Sigmoid colon (tissue), 7 donors: ENCODE results near the gene GMIP. TPM values are rescaled to one million over a fixed set of nuclear protein-coding genes. Genes with fewer than 3 reads are reported as not detected.
A peak's percentile ranks its signal among the peaks of the same experiment; 100 is the strongest.

Source experiments
- DNase-seq: peaks from one replicate; pipeline ENCODE4 v3.0.0-alpha.2; 2019
- H3K27ac ChIP-seq, 4 donors: fragments of 200-600 bp; sonication (generic); one replicate each; pipeline ENCODE4 v1.5.1; 2016 to 2019; ENCODE audit warnings: mild to moderate bottlenecking in 1 of 4
- H3K27me3 ChIP-seq, 3 donors: fragments of 200-600 bp; sonication (generic); one replicate each; pipeline ENCODE4 v1.5.1; 2019; ENCODE audit warnings: mild to moderate bottlenecking in 1 of 3
- H3K36me3 ChIP-seq, 4 donors: fragments of 200-600 bp; sonication (generic); one replicate each; pipeline ENCODE4 v1.5.1; 2016 to 2019
- H3K4me1 ChIP-seq, 4 donors: fragments of 200-600 bp; sonication (generic); one replicate each; pipeline ENCODE4 v1.5.1; 2017 to 2019
- H3K4me3 ChIP-seq, 4 donors: fragments of 200-600 bp; sonication (generic); one replicate each; pipeline ENCODE4 v1.5.1; 2017 to 2019; ENCODE audit warnings: mild to moderate bottlenecking in 2 of 4, moderate library complexity in 1 of 4
- H3K9me3 ChIP-seq, 4 donors: fragments of 200-600 bp in 3 of 4; sonication (generic) in 3 of 4; one replicate each; pipeline versions ENCODE4 v1.5.1 to v1.6.1; 2013 to 2019
- EP300 ChIP-seq, 4 donors: sonication (generic); formaldehyde crosslinking; IDR thresholded peaks; one replicate each; pipeline ENCODE4 v1.6.1; 2017; ENCODE audit warnings: antibody characterized with exemption in 4 of 4
- POLR2A ChIP-seq, 2 donors: fragments of 450-650 bp; IDR thresholded peaks; one replicate each; pipeline ENCODE4 v1.6.1; 2016; ENCODE audit warnings: antibody characterized with exemption in 2 of 2, mild to moderate bottlenecking in 2 of 2, moderate library complexity in 2 of 2
- POLR2AphosphoS5 ChIP-seq, 4 donors: sonication (generic); formaldehyde crosslinking; IDR thresholded peaks; one replicate each; pipeline ENCODE4 v1.6.1; 2017; ENCODE audit warnings: antibody characterized with exemption in 4 of 4
- WGBS, 2 donors: extraction: QIAGEN DNeasy Blood & Tissue Kit; methylation state at CpG; one replicate each; pipeline ENCODE4 v1.1.7; 2013; 5-methylcytosine and 5-hydroxymethylcytosine counted together
- intact Hi-C: fragments of 100-400 bp; cut with DNase I; formaldehyde crosslinking; loops from one replicate; pipeline ENCODE4 v1.15.1; 2023
- polyA plus RNA-seq, 3 donors: library from polyadenylated mRNA; stranded (reverse); fragments of 200-250 nt; gene quantifications; one replicate each; pipeline ENCODE4 v1.2.3, GENCODE V29; 2013
- total RNA-seq, 4 donors: library from RNA; depleted of rRNA; stranded (reverse); fragments of >200 nt; gene quantifications; one replicate each; pipeline ENCODE4 v1.1.0, GENCODE V29; 2016
- TF ChIP-seq, protein P1 (sequence below), 4 experiments: fragments of 450-650 bp in 3 of 4; fragments of 200-600 bp in 1 of 4; IDR thresholded peaks; one replicate each; pipeline ENCODE4 v1.5.1; 2016 to 2019; ENCODE audit warnings: antibody characterized with exemption in 4 of 4, mild to moderate bottlenecking in 3 of 4, moderate library complexity in 2 of 4
- donor health status: healthy with polysubstance abuse.
- donor health status: Bipolar disorder and iron deficiency.
- donor health status: healthy.

The GMIP gene
- total and polyA plus RNA-seq, 7 donors: 5.0 to 37.0 (median 9.1) TPM

DNA sequence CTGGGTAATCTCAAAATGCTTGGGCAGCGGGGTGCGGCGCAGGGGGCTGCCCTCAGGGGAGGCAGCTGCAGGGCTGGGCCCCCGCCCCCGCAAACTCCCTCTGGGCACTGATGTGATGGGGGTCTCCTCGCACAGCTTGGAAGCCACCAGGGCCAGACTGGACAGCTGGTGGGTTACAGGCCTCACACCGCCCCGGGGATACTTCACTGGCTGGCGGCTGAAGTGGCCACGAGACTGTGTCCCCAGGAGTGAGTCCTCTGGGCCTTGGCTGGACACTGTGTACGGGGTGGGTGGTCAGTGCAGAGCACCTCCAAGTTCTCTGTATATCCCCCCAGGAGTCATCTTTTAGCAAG lies 13.4 kb downstream of the GMIP start:
- Histone ChIP-seq H3K9me3 (no peaks in the 10 kb centered on the region), H3K4me3 (no peak overlapping the region), H3K27ac (no peak overlapping the region), H3K27me3 (peaks cover 9 to 31% (median 15%) of the 10 kb centered on the region in 3 donors), H3K4me1 (peaks cover 0 to 15% (median 14%) of the 10 kb centered on the region in 4 donors), H3K36me3 (peaks cover 0 to 17% (median 4%) of the 10 kb centered on the region in 4 donors)
- intact Hi-C loops: no loop called here
- DNase-seq: no peak
- 97 to 99% methylated on average over 11 of the region's 11 CpGs for WGBS, 2 donors
- TF ChIP-seq POLR2A (IDR thresholded peaks at IDR 0.05) (no peak), POLR2AphosphoS5 (IDR thresholded peaks at IDR 0.05) (no peak), EP300 (IDR thresholded peaks at IDR 0.05) (no peak)
- TF ChIP-seq, protein P1, sequence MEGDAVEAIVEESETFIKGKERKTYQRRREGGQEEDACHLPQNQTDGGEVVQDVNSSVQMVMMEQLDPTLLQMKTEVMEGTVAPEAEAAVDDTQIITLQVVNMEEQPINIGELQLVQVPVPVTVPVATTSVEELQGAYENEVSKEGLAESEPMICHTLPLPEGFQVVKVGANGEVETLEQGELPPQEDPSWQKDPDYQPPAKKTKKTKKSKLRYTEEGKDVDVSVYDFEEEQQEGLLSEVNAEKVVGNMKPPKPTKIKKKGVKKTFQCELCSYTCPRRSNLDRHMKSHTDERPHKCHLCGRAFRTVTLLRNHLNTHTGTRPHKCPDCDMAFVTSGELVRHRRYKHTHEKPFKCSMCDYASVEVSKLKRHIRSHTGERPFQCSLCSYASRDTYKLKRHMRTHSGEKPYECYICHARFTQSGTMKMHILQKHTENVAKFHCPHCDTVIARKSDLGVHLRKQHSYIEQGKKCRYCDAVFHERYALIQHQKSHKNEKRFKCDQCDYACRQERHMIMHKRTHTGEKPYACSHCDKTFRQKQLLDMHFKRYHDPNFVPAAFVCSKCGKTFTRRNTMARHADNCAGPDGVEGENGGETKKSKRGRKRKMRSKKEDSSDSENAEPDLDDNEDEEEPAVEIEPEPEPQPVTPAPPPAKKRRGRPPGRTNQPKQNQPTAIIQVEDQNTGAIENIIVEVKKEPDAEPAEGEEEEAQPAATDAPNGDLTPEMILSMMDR (IDR thresholded peaks at IDR 0.05): no peak

DNA sequence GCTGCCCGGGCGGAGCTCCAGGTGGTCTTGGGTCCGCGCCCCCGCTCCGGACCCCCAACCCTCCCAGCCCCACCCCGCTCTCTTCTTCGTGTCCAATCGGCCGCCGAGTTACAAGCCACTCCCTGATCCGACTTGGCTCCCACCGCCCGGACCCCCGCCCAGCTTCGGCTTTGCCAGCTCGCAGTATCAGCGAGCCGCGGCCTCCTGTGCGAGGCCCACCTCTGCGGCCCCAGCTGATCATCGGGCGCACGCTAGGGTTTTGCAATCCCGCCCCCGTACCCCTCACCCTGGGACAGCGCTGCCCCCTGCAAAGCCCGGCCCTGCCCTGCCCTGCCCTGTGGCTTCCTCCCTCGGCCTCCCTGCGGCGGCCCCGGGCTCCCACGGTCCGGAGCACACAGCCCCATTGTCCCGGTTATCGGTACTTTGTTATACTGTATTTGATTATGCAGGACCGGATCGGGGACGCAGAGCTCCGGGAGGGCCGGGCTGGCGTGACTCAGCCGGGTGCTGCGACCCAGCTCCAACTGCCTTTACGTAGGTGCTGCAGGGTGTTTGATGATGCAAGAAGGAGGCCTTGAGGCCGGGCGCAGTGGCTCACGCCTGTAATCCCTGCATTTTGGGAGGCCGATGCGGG lies 14.8 kb downstream of the GMIP start:
- Histone ChIP-seq H3K9me3 (no peaks in the 10 kb centered on the region), H3K36me3 (peaks cover 0 to 4% (median 0%) of the 10 kb centered on the region in 4 donors), H3K27ac (no peak overlapping the region), H3K4me3 (peak overlapping the region in 3 of 4 donors; percentile 33 to 46 (median 43)), H3K27me3 (peaks cover 9 to 31% (median 15%) of the 10 kb centered on the region in 3 donors), H3K4me1 (peaks cover 0 to 15% (median 14%) of the 10 kb centered on the region in 4 donors)
- DNase-seq: no peak
- WGBS, 2 donors: 5 to 9% methylated on average over 51 of the region's 51 CpGs
- TF ChIP-seq, protein P1 (IDR thresholded peaks at IDR 0.05): no peak
- TF ChIP-seq EP300 (IDR thresholded peaks at IDR 0.05) (no peak), POLR2AphosphoS5 (IDR thresholded peaks at IDR 0.05) (no peak), POLR2A (IDR thresholded peaks at IDR 0.05) (no peak)
- intact Hi-C loops: no loop called here

DNA sequence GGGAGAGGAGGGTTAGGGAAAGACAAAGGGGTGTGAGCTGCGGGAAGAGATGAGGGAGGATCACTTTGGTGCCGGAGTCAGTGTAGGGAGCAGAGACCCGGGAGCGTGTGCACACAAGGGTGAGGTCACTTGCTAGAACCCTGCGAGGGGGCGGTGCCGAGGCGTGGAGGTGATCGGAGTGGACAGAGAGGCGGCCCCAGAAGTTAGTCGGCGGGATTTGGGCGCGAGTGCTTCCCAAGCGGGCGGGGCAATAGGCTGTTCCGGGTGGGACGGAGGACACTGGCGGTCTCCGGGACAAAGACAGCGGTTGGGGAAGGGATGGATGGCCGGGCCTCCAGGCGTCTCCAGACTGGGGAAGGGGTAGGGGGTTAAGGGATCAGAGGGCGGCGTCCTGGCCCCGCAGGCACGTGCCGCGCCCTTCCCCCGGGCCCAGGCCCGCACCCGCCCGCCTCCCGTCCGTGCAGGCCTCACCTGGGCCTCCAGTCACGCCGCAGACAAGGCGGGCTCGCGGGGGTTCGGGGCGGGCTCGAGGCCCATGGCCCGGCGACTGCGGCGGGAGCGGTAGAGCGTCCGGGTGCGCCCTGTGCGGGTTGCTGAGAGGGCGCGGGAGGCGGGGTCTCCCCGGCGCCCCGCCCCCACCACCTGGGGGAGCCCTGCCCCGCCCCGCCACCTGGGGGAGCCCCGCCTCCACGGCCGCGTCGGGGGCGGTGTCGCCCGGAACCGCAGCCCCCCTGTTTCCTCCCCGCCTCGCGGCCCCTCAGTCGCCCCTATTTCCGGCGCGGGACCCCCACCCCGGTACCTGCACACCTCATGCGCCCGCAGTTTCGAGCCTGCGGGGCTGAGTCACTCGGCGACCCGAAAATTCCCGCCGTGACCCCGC lies 15.6 kb downstream of the GMIP start, which contains the start of gene LPAR2:
Gene LPAR2, minus strand, starts transcription at position 600 of the 880 bp plus-strand sequence. CDS start 945 bp downstream, outside the sequence.
- DNase-seq: no peak
- Histone ChIP-seq H3K27ac (no peak within 1 kb of the TSS), H3K4me3 (peak within 1 kb of the TSS; percentile 4 to 46 (median 38)), H3K4me1 (peaks cover 0 to 15% (median 14%) of the 10 kb centered on the region in 4 donors), H3K9me3 (no peaks in the 10 kb centered on the region), H3K27me3 (peaks cover 9 to 31% (median 15%) of the 10 kb centered on the region in 3 donors), H3K36me3 (no peaks in the 10 kb centered on the region)
- TF ChIP-seq POLR2AphosphoS5 (IDR thresholded peaks at IDR 0.05): no peak
- TF ChIP-seq POLR2A (IDR thresholded peaks at IDR 0.05): no peak
- TF ChIP-seq EP300 (IDR thresholded peaks at IDR 0.05): no peak
- TF ChIP-seq, protein P1 (IDR thresholded peaks at IDR 0.05): no peak
- intact Hi-C loops: no loop called here
- WGBS, 2 donors: 1% methylated on average over 87 of the region's 87 CpGs

DNA sequence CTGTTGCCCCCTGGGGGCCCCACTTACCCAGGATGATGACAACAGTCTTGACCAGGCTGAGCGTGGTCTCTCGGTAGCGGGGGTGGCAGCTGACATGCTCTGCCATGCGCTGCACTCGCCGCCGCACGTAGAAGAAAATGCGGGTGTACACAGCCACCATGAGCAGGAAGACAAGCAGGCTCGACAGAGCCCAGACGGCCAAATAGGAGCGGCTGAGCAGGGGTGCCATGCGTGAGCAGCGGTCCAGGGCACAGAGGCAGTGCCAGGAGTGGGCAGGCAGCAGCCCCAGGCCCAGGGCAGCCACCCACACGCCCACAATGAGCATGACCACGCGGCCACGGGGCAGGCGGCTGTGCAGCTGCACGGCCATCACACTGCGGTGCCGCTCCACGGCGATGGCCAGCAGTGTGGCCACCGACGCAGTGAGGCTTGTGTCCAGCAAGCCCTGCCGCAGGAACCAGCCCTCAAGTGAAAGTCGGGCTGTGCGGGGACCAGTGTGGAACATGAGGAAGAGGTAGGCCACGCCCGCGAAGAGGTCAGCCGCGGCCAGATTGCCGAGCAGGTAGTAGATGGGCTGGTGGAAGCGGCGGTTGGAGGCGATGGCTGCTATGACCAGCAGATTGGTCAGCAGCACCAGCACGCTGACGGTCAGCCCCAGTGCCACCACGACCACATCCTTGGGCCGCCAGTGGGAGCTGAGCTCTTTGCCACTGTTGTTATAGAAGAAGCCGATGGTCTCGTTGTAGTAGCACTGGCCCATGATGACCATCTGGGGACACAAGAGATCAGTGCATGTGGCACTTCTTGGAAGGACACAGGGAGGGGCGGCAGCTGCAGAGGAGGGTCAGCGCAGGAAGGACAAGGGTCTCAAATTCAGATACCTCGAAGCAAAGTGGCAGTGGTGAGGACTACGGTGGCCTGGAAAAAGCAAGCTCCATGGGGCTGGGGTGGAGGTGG lies 16.7 kb downstream of the GMIP start:
- DNase-seq: no peak
- H3K4me3 ChIP-seq: no peak overlapping the region
- H3K4me1 ChIP-seq: peaks cover 0 to 15% (median 14%) of the 10 kb centered on the region in 4 donors
- intact Hi-C loops: no loop called here
- WGBS, 2 donors: 94 to 95% methylated on average over 48 of the region's 48 CpGs
- H3K9me3 ChIP-seq: no peaks in the 10 kb centered on the region
- no peaks in the 10 kb centered on the region for H3K36me3 ChIP-seq
- TF ChIP-seq POLR2A (IDR thresholded peaks at IDR 0.05) (no peak), EP300 (IDR thresholded peaks at IDR 0.05) (no peak), POLR2AphosphoS5 (IDR thresholded peaks at IDR 0.05) (no peak)
- TF ChIP-seq, protein P1 (IDR thresholded peaks at IDR 0.05): no peak
- H3K27me3 ChIP-seq: peaks cover 9 to 31% (median 15%) of the 10 kb centered on the region in 3 donors
- no peak overlapping the region for H3K27ac ChIP-seq
